Panc1 (cell line): ENCODE data around the gene GNG7. TPM values are rescaled to one million over a fixed set of nuclear protein-coding genes. Genes with fewer than 3 reads are reported as not detected.
A peak's percentile ranks its signal among the peaks of the same experiment; 100 is the strongest.

Experiments
- ATAC-seq: fragments of 200-7000 bp; cut with Tn5 transposase; 2 replicates; pipeline ENCODE4 v1.9.1; 2020; ENCODE audit warnings: mild to moderate bottlenecking, moderate library complexity
- BruUV-seq: library from RNA; stranded (reverse); fragments of 400-500 nt; replicated peaks from 2 replicates; lab custom pipeline; 2021; lab: Mats Ljungman, UMichigan
- CTCF ChIA-PET: fragments of 300-600 bp; sonication (Branson Sonifier 250); formaldehyde crosslinking; loops from one replicate; lab custom pipeline; 2022; ENCODE audit warnings: antibody characterized with exemption; lab: Charles Lee
- POLR2A ChIA-PET: fragments of 300-600 bp; sonication (Branson Sonifier 250); formaldehyde crosslinking; loops from one replicate; lab custom pipeline; 2022; ENCODE audit warnings: antibody characterized with exemption; lab: Charles Lee
- DNase-seq: peaks from one replicate; pipeline ENCODE4 v3.0.0-alpha.2; 2010; ENCODE audit warnings: low read depth, low spot score
- H3K27ac ChIP-seq: 2 replicates; pipeline ENCODE4 v1.5.1; 2011; ENCODE audit warnings: mild to moderate bottlenecking, low read length, inconsistent platforms
- H3K27me3 ChIP-seq: fragments of 200-500 bp; sonication (Bioruptor generic); 2 replicates; pipeline ENCODE4 v1.6.0; 2014; ENCODE audit warnings: low read length, inconsistent platforms; ENCODE audit not compliant: control insufficient read depth, insufficient read depth
- H3K36me3 ChIP-seq: fragments of 200-500 bp; sonication (Bioruptor generic); 2 replicates; pipeline ENCODE4 v1.5.1; 2014; ENCODE audit warnings: inconsistent platforms, mild to moderate bottlenecking, low read length, moderate library complexity; ENCODE audit not compliant: control insufficient read depth, insufficient read depth
- H3K4me1 ChIP-seq: 2 replicates; pipeline ENCODE4 v1.5.1; 2011; ENCODE audit warnings: inconsistent platforms, mild to moderate bottlenecking, low read length, moderate library complexity; ENCODE audit not compliant: control insufficient read depth, insufficient read depth
- H3K4me3 ChIP-seq, 2 experiments: 2 replicates each; pipeline ENCODE4 v1.5.1; 2011 to 2012; ENCODE audit warnings: low read depth in 2 of 2, low read length in 2 of 2, mild to moderate bottlenecking in 2 of 2, inconsistent platforms in 1 of 2, moderate library complexity in 1 of 2
- H3K9me3 ChIP-seq: fragments of 200-500 bp; sonication (Bioruptor generic); 2 replicates; pipeline ENCODE4 v1.5.1; 2014; ENCODE audit warnings: low read depth, mild to moderate bottlenecking, inconsistent platforms, low read length, moderate library complexity; ENCODE audit not compliant: control insufficient read depth, insufficient read depth
- POLR2AphosphoS5 ChIP-seq: IDR thresholded peaks from 2 replicates; pipeline ENCODE4 v1.6.1; 2012; ENCODE audit warnings: mild to moderate bottlenecking, low read depth, low read length, moderate library complexity
- SIN3A ChIP-seq: IDR thresholded peaks from 2 replicates; pipeline ENCODE4 v1.6.1; 2012; ENCODE audit warnings: low read depth, mild to moderate bottlenecking, low read length, moderate library complexity, borderline replicate concordance; ENCODE audit not compliant: insufficient read depth
- TCF7L2 ChIP-seq: IDR thresholded peaks from 2 replicates; pipeline ENCODE4 v1.6.1; 2011; ENCODE audit warnings: mild to moderate bottlenecking, low read depth, low read length, inconsistent platforms
- in situ Hi-C: cut with HindIII; loops from 2 replicates; pipeline ENCODE4 v1.10.0; 2016; ENCODE audit warnings: low sequenced_read_pairs, low pct_unique_long_range_greater_than_20kb
- intact Hi-C: fragments of 100-400 bp; cut with micrococcal nuclease; formaldehyde crosslinking; loops from one replicate; pipeline ENCODE4 v1.10.0; 2022; ENCODE audit not compliant: unreplicated experiment
- total RNA-seq: library from RNA; stranded (reverse); gene quantifications from one replicate; pipeline ENCODE4 v1.2.1, GENCODE V29; 2021; ENCODE audit not compliant: unreplicated experiment
- TF ChIP-seq, protein P1 (sequence below), 2 experiments: IDR thresholded peaks; 2 replicates each; pipeline ENCODE4 v1.6.1; 2011 to 2012; ENCODE audit warnings: low read depth in 2 of 2, control low read depth in 1 of 2, low read length in 1 of 2, mild to moderate bottlenecking in 1 of 2, moderate library complexity in 1 of 2; ENCODE audit not compliant: insufficient read depth in 1 of 2
- TF ChIP-seq, protein P2 (sequence below): fragments of 450-650 bp; IDR thresholded peaks from 2 replicates; pipeline ENCODE4 v1.5.1; 2017; ENCODE audit warnings: mild to moderate bottlenecking

The GNG7 gene
- total RNA-seq, 1 experiment from 2014 or later = 0.74 TPM

DNA sequence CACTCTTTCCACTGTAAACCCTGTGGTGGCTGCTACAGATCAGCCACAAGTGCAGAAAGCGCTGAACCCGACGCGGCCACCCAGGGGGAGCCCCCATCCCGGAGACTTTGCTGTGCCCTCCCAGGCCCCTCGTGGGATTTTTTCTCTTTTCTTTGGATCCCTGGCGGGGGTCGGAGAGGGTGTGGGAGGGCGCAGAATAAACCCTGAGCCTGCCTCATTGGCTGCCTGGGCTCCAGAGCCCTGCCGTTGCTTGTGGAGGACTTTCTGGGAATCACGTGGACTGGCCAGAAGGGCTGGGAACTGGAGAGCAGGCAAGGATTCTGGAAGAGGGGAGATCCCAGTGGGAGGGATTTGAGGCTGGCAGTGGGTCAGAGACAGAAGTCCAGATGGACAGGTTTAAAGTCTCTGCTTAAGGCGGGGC lies 201.6 kb downstream of the GNG7 start:
- peak overlapping the region; percentile 51; the same call in 1 of the 2 replicates for H3K27ac ChIP-seq
- in situ Hi-C loops = no loop called here
- POLR2A ChIA-PET = no interaction called here
- DNase-seq = no peak
- H3K36me3 ChIP-seq = no peaks in the 10 kb centered on the region
- intact Hi-C loops = no loop called here
- H3K4me3 ChIP-seq = no peak overlapping the region
- ATAC-seq = no peak
- H3K9me3 ChIP-seq = no peaks in the 10 kb centered on the region
- no TSS peak for BruUV-seq
- peaks cover 18% of the 10 kb centered on the region for H3K4me1 ChIP-seq
- no peaks in the 10 kb centered on the region for H3K27me3 ChIP-seq
- TF ChIP-seq, protein P1, sequence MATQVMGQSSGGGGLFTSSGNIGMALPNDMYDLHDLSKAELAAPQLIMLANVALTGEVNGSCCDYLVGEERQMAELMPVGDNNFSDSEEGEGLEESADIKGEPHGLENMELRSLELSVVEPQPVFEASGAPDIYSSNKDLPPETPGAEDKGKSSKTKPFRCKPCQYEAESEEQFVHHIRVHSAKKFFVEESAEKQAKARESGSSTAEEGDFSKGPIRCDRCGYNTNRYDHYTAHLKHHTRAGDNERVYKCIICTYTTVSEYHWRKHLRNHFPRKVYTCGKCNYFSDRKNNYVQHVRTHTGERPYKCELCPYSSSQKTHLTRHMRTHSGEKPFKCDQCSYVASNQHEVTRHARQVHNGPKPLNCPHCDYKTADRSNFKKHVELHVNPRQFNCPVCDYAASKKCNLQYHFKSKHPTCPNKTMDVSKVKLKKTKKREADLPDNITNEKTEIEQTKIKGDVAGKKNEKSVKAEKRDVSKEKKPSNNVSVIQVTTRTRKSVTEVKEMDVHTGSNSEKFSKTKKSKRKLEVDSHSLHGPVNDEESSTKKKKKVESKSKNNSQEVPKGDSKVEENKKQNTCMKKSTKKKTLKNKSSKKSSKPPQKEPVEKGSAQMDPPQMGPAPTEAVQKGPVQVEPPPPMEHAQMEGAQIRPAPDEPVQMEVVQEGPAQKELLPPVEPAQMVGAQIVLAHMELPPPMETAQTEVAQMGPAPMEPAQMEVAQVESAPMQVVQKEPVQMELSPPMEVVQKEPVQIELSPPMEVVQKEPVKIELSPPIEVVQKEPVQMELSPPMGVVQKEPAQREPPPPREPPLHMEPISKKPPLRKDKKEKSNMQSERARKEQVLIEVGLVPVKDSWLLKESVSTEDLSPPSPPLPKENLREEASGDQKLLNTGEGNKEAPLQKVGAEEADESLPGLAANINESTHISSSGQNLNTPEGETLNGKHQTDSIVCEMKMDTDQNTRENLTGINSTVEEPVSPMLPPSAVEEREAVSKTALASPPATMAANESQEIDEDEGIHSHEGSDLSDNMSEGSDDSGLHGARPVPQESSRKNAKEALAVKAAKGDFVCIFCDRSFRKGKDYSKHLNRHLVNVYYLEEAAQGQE (IDR thresholded peaks at IDR 0.05; ENCODE audit: insufficient read depth in 1 of 2, low read depth in 2 of 2, low read length in 1 of 2) = no peak
- TF ChIP-seq SIN3A (no peak), TCF7L2 (no peak), POLR2AphosphoS5 (no peak)
- TF ChIP-seq, protein P2, sequence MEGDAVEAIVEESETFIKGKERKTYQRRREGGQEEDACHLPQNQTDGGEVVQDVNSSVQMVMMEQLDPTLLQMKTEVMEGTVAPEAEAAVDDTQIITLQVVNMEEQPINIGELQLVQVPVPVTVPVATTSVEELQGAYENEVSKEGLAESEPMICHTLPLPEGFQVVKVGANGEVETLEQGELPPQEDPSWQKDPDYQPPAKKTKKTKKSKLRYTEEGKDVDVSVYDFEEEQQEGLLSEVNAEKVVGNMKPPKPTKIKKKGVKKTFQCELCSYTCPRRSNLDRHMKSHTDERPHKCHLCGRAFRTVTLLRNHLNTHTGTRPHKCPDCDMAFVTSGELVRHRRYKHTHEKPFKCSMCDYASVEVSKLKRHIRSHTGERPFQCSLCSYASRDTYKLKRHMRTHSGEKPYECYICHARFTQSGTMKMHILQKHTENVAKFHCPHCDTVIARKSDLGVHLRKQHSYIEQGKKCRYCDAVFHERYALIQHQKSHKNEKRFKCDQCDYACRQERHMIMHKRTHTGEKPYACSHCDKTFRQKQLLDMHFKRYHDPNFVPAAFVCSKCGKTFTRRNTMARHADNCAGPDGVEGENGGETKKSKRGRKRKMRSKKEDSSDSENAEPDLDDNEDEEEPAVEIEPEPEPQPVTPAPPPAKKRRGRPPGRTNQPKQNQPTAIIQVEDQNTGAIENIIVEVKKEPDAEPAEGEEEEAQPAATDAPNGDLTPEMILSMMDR = no peak
- CTCF ChIA-PET = no interaction called here

DNA sequence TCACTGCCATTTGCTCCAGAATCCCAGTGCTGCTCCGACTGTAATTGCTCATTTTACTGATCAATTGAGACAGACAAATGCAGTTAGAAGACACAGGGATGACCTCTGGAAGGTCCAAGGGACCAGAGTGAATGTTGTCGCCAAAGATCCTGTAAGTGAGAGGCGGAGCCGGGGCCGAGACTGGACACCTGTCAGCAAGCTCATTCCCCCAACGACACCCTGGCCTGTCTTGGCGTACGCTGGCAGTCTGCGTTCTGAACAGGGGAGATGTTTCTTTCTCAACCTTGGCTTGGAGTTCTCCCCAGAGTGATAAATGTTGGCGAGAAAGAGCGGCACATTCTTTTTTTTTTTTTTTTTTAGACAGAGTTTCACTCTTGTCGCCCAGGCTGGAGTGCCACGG lies 202.3 kb downstream of the GNG7 start:
- Histone ChIP-seq H3K36me3 (no peaks in the 10 kb centered on the region), H3K9me3 (no peaks in the 10 kb centered on the region), H3K4me3 (no peak overlapping the region), H3K4me1 (peaks cover 24% of the 10 kb centered on the region), H3K27me3 (no peaks in the 10 kb centered on the region), H3K27ac (no peak overlapping the region; the same call in 1 of the 2 replicates)
- TF ChIP-seq, protein P2 = no peak
- TF ChIP-seq, protein P1 (IDR thresholded peaks at IDR 0.05; ENCODE audit: insufficient read depth in 1 of 2, low read depth in 2 of 2, low read length in 1 of 2) = no peak
- no peak for TF ChIP-seq TCF7L2
- no peak for TF ChIP-seq SIN3A
- no peak for TF ChIP-seq POLR2AphosphoS5
- POLR2A ChIA-PET = interaction anchor here (0.6 kb wide), 1 partner anchor 878 kb away, joined by 9 read pairs; no protein-coding TSS in a partner anchor
- intact Hi-C loops = no loop called here
- ATAC-seq (no peak), DNase-seq (no peak)
- in situ Hi-C loops = no loop called here
- no TSS peak for BruUV-seq
- CTCF ChIA-PET = interaction anchor here (0.7 kb wide), 1 partner anchor 35 kb away, joined by 6 read pairs; no protein-coding TSS in a partner anchor
